ENCODE results near the gene TM7SF2. TPM values are rescaled to one million over a fixed set of nuclear protein-coding genes. Genes with fewer than 3 reads are reported as not detected.

Gene TM7SF2
- total RNA-seq, 1 experiment from 2014 or later, result 37.8 TPM

GRCh38 chr11:65126624-65127274, 15.1 kb downstream of the TM7SF2 start:
- intact Hi-C loops (cut with micrococcal nuclease; ENCODE audit: unreplicated experiment), result no loop called here
- Histone ChIP-seq H3K4me3 (ENCODE audit: low read depth, low read length, poor library complexity, severe bottlenecking) (no peak overlapping the region), H3K27ac (ENCODE audit: low read depth, low read length, poor library complexity, severe bottlenecking) (no peak overlapping the region), H3K36me3 (ENCODE audit: insufficient read depth, low read length, poor library complexity, severe bottlenecking) (peaks cover 67% of the 10 kb centered on the region), H3K9me3 (ENCODE audit: low read depth, low read length, poor library complexity, severe bottlenecking) (no peaks in the 10 kb centered on the region), H3K27me3 (replicated peaks; ENCODE audit: insufficient read depth, low read depth, low read length, poor library complexity) (no peaks in the 10 kb centered on the region), H3K4me1 (ENCODE audit: insufficient read depth, low read length, poor library complexity, severe bottlenecking) (no peaks in the 10 kb centered on the region)
- no peak for DNase-seq (ENCODE audit: low spot score)
- CTCF ChIA-PET, result no interaction called here
- POLR2A ChIA-PET (ENCODE audit: low non-redundant PET), result no interaction called here
- TF ChIP-seq EZH2 (IDR thresholded peaks at IDR 0.05; ENCODE audit: borderline replicate concordance, low read depth, low read length, poor library complexity, severe bottlenecking) (no peak), CTCF (conservative IDR thresholded peaks at IDR 0.05; ENCODE audit: low read depth, low read length) (no peak)
- no TSS peak for BruUV-seq (replicated peaks)

GRCh38 chr11:65127473-65128181, 16.0 kb downstream of the TM7SF2 start:
- BruUV-seq (replicated peaks), result no TSS peak
- CTCF ChIA-PET, result no interaction called here

More at GRCh38 chr11:65127473-65128181, 16.0 kb downstream of the TM7SF2 start:
- H3K27me3 ChIP-seq (replicated peaks; ENCODE audit: insufficient read depth, low read depth, low read length, poor library complexity), result no peaks in the 10 kb centered on the region
- H3K9me3 ChIP-seq (ENCODE audit: low read depth, low read length, poor library complexity, severe bottlenecking), result no peaks in the 10 kb centered on the region
- POLR2A ChIA-PET (ENCODE audit: low non-redundant PET), result no interaction called here
- no peak for TF ChIP-seq EZH2 (IDR thresholded peaks at IDR 0.05; ENCODE audit: borderline replicate concordance, low read depth, low read length, poor library complexity, severe bottlenecking)
- TF ChIP-seq CTCF (conservative IDR thresholded peaks at IDR 0.05; ENCODE audit: low read depth, low read length), result no peak
- no peak overlapping the region for H3K4me3 ChIP-seq (ENCODE audit: low read depth, low read length, poor library complexity, severe bottlenecking)
- H3K4me1 ChIP-seq (ENCODE audit: insufficient read depth, low read length, poor library complexity, severe bottlenecking), result no peaks in the 10 kb centered on the region
- H3K36me3 ChIP-seq (ENCODE audit: insufficient read depth, low read length, poor library complexity, severe bottlenecking), result peaks cover 76% of the 10 kb centered on the region
- no peak for DNase-seq (ENCODE audit: low spot score)
- intact Hi-C loops (cut with micrococcal nuclease; ENCODE audit: unreplicated experiment), result no loop called here
- H3K27ac ChIP-seq (ENCODE audit: low read depth, low read length, poor library complexity, severe bottlenecking), result no peak overlapping the region
